Loucy (cell line): ENCODE results near the gene CCDC150.

ENCODE experiments used
- H2AFZ ChIP-seq: fragments of 200-600 bp; sonication (generic); 2 replicates; pipeline ENCODE4 v1.6.0; 2016; ENCODE audit warnings: antibody characterized with exemption, mild to moderate bottlenecking, low read length, moderate library complexity
- H3F3A ChIP-seq: fragments of 200-600 bp; 2 replicates; pipeline ENCODE4 v1.6.0; 2016; ENCODE audit warnings: antibody characterized with exemption, low read depth, mild to moderate bottlenecking
- H3K27me3 ChIP-seq: fragments of 200-600 bp; sonication (generic); 2 replicates; pipeline ENCODE4 v1.6.1; 2014; ENCODE audit warnings: low read length, mild to moderate bottlenecking; ENCODE audit not compliant: insufficient read depth, poor library complexity, severe bottlenecking
- H3K36me3 ChIP-seq: fragments of 200-600 bp; sonication (generic); 2 replicates; pipeline ENCODE4 v1.6.1; 2016; ENCODE audit warnings: low read length; ENCODE audit not compliant: insufficient read depth
- H3K4me1 ChIP-seq: fragments of 200-600 bp; sonication (generic); 2 replicates; pipeline ENCODE4 v1.5.1; 2014; ENCODE audit warnings: low read length, mild to moderate bottlenecking; ENCODE audit not compliant: insufficient read depth, poor library complexity, severe bottlenecking
- H3K4me2 ChIP-seq: fragments of 200-600 bp; sonication (generic); 2 replicates; pipeline ENCODE4 v1.6.0; 2014; ENCODE audit warnings: antibody characterized with exemption, low read length, low read depth, mild to moderate bottlenecking; ENCODE audit not compliant: poor library complexity, severe bottlenecking
- H3K4me3 ChIP-seq: fragments of 200-600 bp; sonication (generic); 2 replicates; pipeline ENCODE4 v1.5.1; 2014; ENCODE audit warnings: low read length, mild to moderate bottlenecking, mixed read lengths; ENCODE audit not compliant: poor library complexity, severe bottlenecking
- H3K79me2 ChIP-seq: fragments of 200-600 bp; sonication (generic); 2 replicates; pipeline ENCODE4 v1.6.1; 2014; ENCODE audit warnings: low read length; ENCODE audit not compliant: insufficient read depth
- H3K9ac ChIP-seq: fragments of 200-600 bp; sonication (generic); 2 replicates; pipeline ENCODE4 v1.6.0; 2014; ENCODE audit warnings: mild to moderate bottlenecking, low read depth, low read length, moderate library complexity; ENCODE audit not compliant: poor library complexity, severe bottlenecking
- H3K9me2 ChIP-seq: fragments of 200-600 bp; sonication (generic); replicated peaks from 2 replicates; pipeline ENCODE4 v1.6.1; 2016; ENCODE audit warnings: low read depth, low read length, mixed read lengths
- H3K9me3 ChIP-seq: fragments of 200-600 bp; sonication (generic); 2 replicates; pipeline ENCODE4 v1.6.1; 2014; ENCODE audit warnings: mild to moderate bottlenecking, antibody characterized with exemption, low read length, low read depth; ENCODE audit not compliant: insufficient read depth
- H4K20me1 ChIP-seq: fragments of 200-600 bp; sonication (generic); 2 replicates; pipeline ENCODE4 v1.6.0; 2014; ENCODE audit warnings: antibody characterized with exemption, low read length, mild to moderate bottlenecking; ENCODE audit not compliant: insufficient read depth, poor library complexity, severe bottlenecking
- CTCF ChIP-seq: fragments of 200-600 bp; sonication (generic); conservative IDR thresholded peaks from 2 replicates; pipeline ENCODE4 v1.5.1; 2014; ENCODE audit warnings: mild to moderate bottlenecking, antibody characterized with exemption, low read length
- EZH2phosphoT487 ChIP-seq: fragments of 200-600 bp; IDR thresholded peaks from 2 replicates; pipeline ENCODE4 v1.6.1; 2018; ENCODE audit warnings: antibody characterized with exemption, mild to moderate bottlenecking, moderate library complexity, borderline replicate concordance

Gene CCDC150

GRCh38 chr2:196591621-196592022 is 47.9 kb upstream of the CCDC150 start:
- Histone ChIP-seq H3K36me3 (no peaks in the 10 kb centered on the region), H3F3A (no peaks in the 10 kb centered on the region), H3K4me3 (no peak overlapping the region), H3K27me3 (peaks cover 18% of the 10 kb centered on the region), H3K9me2 (no peaks in the 10 kb centered on the region), H3K4me1 (peaks cover 7% of the 10 kb centered on the region), H3K9me3 (no peaks in the 10 kb centered on the region), H3K79me2 (no peaks in the 10 kb centered on the region), H4K20me1 (no peaks in the 10 kb centered on the region), H3K4me2 (peak overlapping the region; percentile 81), H3K9ac (no peak overlapping the region), H2AFZ (no peak overlapping the region; the same call in 1 of the 2 replicates)
- no peak for TF ChIP-seq CTCF
- TF ChIP-seq EZH2phosphoT487, result no peak

GRCh38 chr2:196592331-196592910 is 47.1 kb upstream of the CCDC150 start:
- H3K79me2 ChIP-seq, result no peaks in the 10 kb centered on the region
- H3K4me2 ChIP-seq, result peak overlapping the region; percentile 81
- H3K27me3 ChIP-seq, result peaks cover 18% of the 10 kb centered on the region
- TF ChIP-seq EZH2phosphoT487 (no peak), CTCF (peak; percentile 12; the same call in 1 of the 2 replicates)
- H3K9ac ChIP-seq, result peak overlapping the region; percentile 57
- no peaks in the 10 kb centered on the region for H4K20me1 ChIP-seq
- peak overlapping the region; percentile 94 for H2AFZ ChIP-seq
- no peaks in the 10 kb centered on the region for H3F3A ChIP-seq
- H3K36me3 ChIP-seq, result no peaks in the 10 kb centered on the region
- H3K4me3 ChIP-seq, result peak overlapping the region; percentile 82
- no peaks in the 10 kb centered on the region for H3K9me2 ChIP-seq
- H3K4me1 ChIP-seq, result peaks cover 7% of the 10 kb centered on the region
- H3K9me3 ChIP-seq, result no peaks in the 10 kb centered on the region

GRCh38 chr2:196592911-196593881 is 46.3 kb upstream of the CCDC150 start, which contains the start of gene HECW2:
HECW2 (minus strand) TSS chr2:196593554.
- H3K27me3 ChIP-seq, result peaks cover 18% of the 10 kb centered on the region
- peak within 1 kb of the TSS; percentile 82 for H3K4me3 ChIP-seq
- no peaks in the 10 kb centered on the region for H3F3A ChIP-seq
- TF ChIP-seq EZH2phosphoT487 (no peak), CTCF (0 out of 2 replicates have a peak, but pooled peaks have one; percentile 6)
- no peaks in the 10 kb centered on the region for H3K36me3 ChIP-seq
- H2AFZ ChIP-seq, result peak within 1 kb of the TSS; percentile 94
- H3K4me2 ChIP-seq, result peak within 1 kb of the TSS; percentile 81
- no peaks in the 10 kb centered on the region for H3K79me2 ChIP-seq
- peaks cover 7% of the 10 kb centered on the region for H3K4me1 ChIP-seq
- H4K20me1 ChIP-seq, result no peaks in the 10 kb centered on the region
- H3K9me2 ChIP-seq, result no peaks in the 10 kb centered on the region
- no peaks in the 10 kb centered on the region for H3K9me3 ChIP-seq
- H3K9ac ChIP-seq, result peak within 1 kb of the TSS; percentile 57
